IMR-90 (cell line): ENCODE data around the gene CHRNA3.

Experiments used
- CTCF ChIP-seq: conservative IDR thresholded peaks from 2 replicates; pipeline ENCODE4 v1.5.1; 2012; ENCODE audit warnings: mild to moderate bottlenecking, low read depth, low read length, improper control_type of control experiment
- ELK1 ChIP-seq: fragments of 150-350 bp; IDR thresholded peaks from 2 replicates; pipeline ENCODE4 v1.6.1; 2016; ENCODE audit warnings: low read depth, mild to moderate bottlenecking, low read length, moderate library complexity, borderline replicate concordance
- POLR2A ChIP-seq: IDR thresholded peaks from 2 replicates; pipeline ENCODE4 v1.6.1; 2012; ENCODE audit warnings: mild to moderate bottlenecking, low read depth, low read length
- RFX5 ChIP-seq: IDR thresholded peaks from 2 replicates; pipeline ENCODE4 v1.8.0; 2012; ENCODE audit warnings: low read depth, mild to moderate bottlenecking, low read length, moderate library complexity
- SMC3 ChIP-seq: fragments of 150-350 bp; IDR thresholded peaks from 2 replicates; pipeline ENCODE4 v1.6.1; 2016; ENCODE audit warnings: low read depth, mild to moderate bottlenecking, antibody characterized with exemption, low read length, moderate library complexity
- USF2 ChIP-seq: fragments of 150-350 bp; IDR thresholded peaks from 2 replicates; pipeline ENCODE4 v1.6.1; 2017; ENCODE audit warnings: mild to moderate bottlenecking, antibody characterized with exemption, low read length, low read depth

- no peak for TF ChIP-seq CTCF
- no peak for TF ChIP-seq SMC3
- no peak for TF ChIP-seq POLR2A
- no peak for TF ChIP-seq USF2
- no peak for TF ChIP-seq RFX5
- no peak for TF ChIP-seq ELK1
These were observed 4.1 kb upstream of the CHRNA3 start for GRCh38 chr15:78624651-78625590.
